ENCODE results near the gene OR2A25.

DNA sequence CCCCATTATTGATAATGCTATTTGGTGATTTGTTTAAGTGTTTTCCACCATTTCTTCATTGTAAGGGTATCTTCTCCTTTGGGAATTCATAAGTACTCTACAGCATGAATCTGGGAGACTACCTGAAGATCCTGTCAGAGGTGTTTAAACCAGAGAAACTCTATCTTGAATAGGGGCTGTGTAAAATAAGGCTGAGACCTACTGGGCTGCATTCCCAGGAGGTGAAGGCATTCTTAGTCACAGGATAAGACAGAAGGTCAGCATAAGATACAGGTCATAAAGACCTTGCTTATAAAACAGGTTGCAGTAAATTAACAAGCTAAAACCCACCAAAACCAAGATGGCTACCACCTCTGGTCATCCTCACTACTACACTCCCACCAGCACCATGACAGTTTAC, 34.2 kb upstream of the OR2A25 start:
- TF ChIP-seq CTCF (IDR thresholded peaks at IDR 0.05; ENCODE audit: low read depth, low read length, missing input control) (no peak), FOXA1 (IDR thresholded peaks at IDR 0.05) (no peak), JUND (IDR thresholded peaks at IDR 0.05) (no peak), YY1 (IDR thresholded peaks at IDR 0.05) (no peak), HNF4G (IDR thresholded peaks at IDR 0.05) (no peak), RAD21 (IDR thresholded peaks at IDR 0.05) (no peak), RXRA (IDR thresholded peaks at IDR 0.05) (no peak), TAF1 (conservative IDR thresholded peaks at IDR 0.05) (no peak), SP1 (IDR thresholded peaks at IDR 0.05) (no peak), GABPA (IDR thresholded peaks at IDR 0.05 in 1 of 2, conservative IDR thresholded peaks at IDR 0.05 in 1 of 2) (no peak), ATF3 (IDR thresholded peaks at IDR 0.05) (no peak)
- TF ChIP-seq, protein P1, sequence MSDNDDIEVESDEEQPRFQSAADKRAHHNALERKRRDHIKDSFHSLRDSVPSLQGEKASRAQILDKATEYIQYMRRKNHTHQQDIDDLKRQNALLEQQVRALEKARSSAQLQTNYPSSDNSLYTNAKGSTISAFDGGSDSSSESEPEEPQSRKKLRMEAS (IDR thresholded peaks at IDR 0.05), result no peak
- TF ChIP-seq, protein P2, sequence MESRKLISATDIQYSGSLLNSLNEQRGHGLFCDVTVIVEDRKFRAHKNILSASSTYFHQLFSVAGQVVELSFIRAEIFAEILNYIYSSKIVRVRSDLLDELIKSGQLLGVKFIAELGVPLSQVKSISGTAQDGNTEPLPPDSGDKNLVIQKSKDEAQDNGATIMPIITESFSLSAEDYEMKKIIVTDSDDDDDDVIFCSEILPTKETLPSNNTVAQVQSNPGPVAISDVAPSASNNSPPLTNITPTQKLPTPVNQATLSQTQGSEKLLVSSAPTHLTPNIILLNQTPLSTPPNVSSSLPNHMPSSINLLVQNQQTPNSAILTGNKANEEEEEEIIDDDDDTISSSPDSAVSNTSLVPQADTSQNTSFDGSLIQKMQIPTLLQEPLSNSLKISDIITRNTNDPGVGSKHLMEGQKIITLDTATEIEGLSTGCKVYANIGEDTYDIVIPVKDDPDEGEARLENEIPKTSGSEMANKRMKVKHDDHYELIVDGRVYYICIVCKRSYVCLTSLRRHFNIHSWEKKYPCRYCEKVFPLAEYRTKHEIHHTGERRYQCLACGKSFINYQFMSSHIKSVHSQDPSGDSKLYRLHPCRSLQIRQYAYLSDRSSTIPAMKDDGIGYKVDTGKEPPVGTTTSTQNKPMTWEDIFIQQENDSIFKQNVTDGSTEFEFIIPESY (IDR thresholded peaks at IDR 0.05), result no peak
